Hepatocyte (in vitro differentiated cells): ENCODE measurements around the gene COX5A. TPM values are rescaled to one million over a fixed set of nuclear protein-coding genes. Genes with fewer than 3 reads are reported as not detected.
A peak's percentile ranks its signal among the peaks of the same experiment; 100 is the strongest.

ENCODE experiments used
- DNase-seq: peaks from one replicate; pipeline ENCODE4 v3.0.0-alpha.2; 2016; ENCODE audit warnings: low spot score
- H2AFZ ChIP-seq: fragments of 200-600 bp; sonication (generic); 2 replicates; pipeline ENCODE4 v1.6.0; 2016; ENCODE audit warnings: antibody characterized with exemption, mild to moderate bottlenecking
- H3K27ac ChIP-seq: fragments of 200-600 bp; sonication (generic); 2 replicates; pipeline ENCODE4 v1.5.1; 2016; ENCODE audit warnings: mild to moderate bottlenecking
- H3K27me3 ChIP-seq: fragments of 200-600 bp; sonication (generic); 2 replicates; pipeline ENCODE4 v1.6.1; 2016
- H3K36me3 ChIP-seq: fragments of 200-600 bp; sonication (generic); replicated peaks from 2 replicates; pipeline ENCODE4 v1.5.1; 2016; ENCODE audit warnings: low read depth; ENCODE audit not compliant: insufficient read depth
- H3K4me1 ChIP-seq: fragments of 200-600 bp; sonication (generic); 2 replicates; pipeline ENCODE4 v1.5.1; 2016; ENCODE audit warnings: mild to moderate bottlenecking, moderate library complexity; ENCODE audit not compliant: insufficient read depth
- H3K4me2 ChIP-seq: fragments of 200-600 bp; sonication (generic); 2 replicates; pipeline ENCODE4 v1.6.0; 2016
- H3K4me3 ChIP-seq: fragments of 200-600 bp; sonication (generic); 2 replicates; pipeline ENCODE4 v1.5.1; 2016; ENCODE audit warnings: mild to moderate bottlenecking
- H3K79me2 ChIP-seq: fragments of 200-600 bp; sonication (generic); 2 replicates; pipeline ENCODE4 v1.6.0; 2017; ENCODE audit warnings: mild to moderate bottlenecking
- H3K9me2 ChIP-seq: fragments of 200-600 bp; sonication (generic); replicated peaks from 2 replicates; pipeline ENCODE4 v1.6.0; 2017; ENCODE audit warnings: mild to moderate bottlenecking; ENCODE audit not compliant: insufficient read depth
- H3K9me3 ChIP-seq: fragments of 200-600 bp; sonication (generic); 2 replicates; pipeline ENCODE4 v1.5.1; 2016; ENCODE audit warnings: low read depth, mild to moderate bottlenecking
- H4K20me1 ChIP-seq: fragments of 200-600 bp; sonication (generic); 2 replicates; pipeline ENCODE4 v1.6.0; 2016; ENCODE audit warnings: mild to moderate bottlenecking; ENCODE audit not compliant: insufficient read depth, poor library complexity, severe bottlenecking
- CTCF ChIP-seq: fragments of 200-600 bp; sonication (generic); IDR thresholded peaks from 2 replicates; pipeline ENCODE4 v1.5.1; 2016; ENCODE audit warnings: antibody characterized with exemption, mild to moderate bottlenecking; ENCODE audit not compliant: poor library complexity
- EZH2 ChIP-seq: fragments of 200-600 bp; sonication (generic); IDR thresholded peaks from 2 replicates; pipeline ENCODE4 v1.6.1; 2016; ENCODE audit warnings: antibody characterized with exemption, mild to moderate bottlenecking, borderline replicate concordance
- EZH2phosphoT487 ChIP-seq: fragments of 200-600 bp; sonication (generic); IDR thresholded peaks from one replicate; pipeline ENCODE4 v1.6.1; 2018; ENCODE audit warnings: antibody characterized with exemption, mild to moderate bottlenecking, low read depth, moderate library complexity; ENCODE audit not compliant: unreplicated experiment, severe bottlenecking
- WGBS: methylation state at CpG from one replicate; pipeline ENCODE4 v1.1.6; 2016; ENCODE audit warnings: low lambda C conversion rate; ENCODE audit errors: missing lambda C conversion rate; 5-methylcytosine and 5-hydroxymethylcytosine counted together
- polyA plus RNA-seq: library from polyadenylated mRNA; unstranded; fragments of >200 nt; fragmentation: Nextera tagmentation; extraction: Ambion mirVana; gene quantifications from 2 replicates; pipeline ENCODE4 v1.2.1, GENCODE V29; 2016
- total RNA-seq: library from RNA; depleted of rRNA; stranded (reverse); fragments of >200 nt; gene quantifications from 2 replicates; pipeline ENCODE4 v1.2.3, GENCODE V29; 2014

Gene COX5A
- total RNA-seq (151 and 197 TPM in 2 replicates), polyA plus RNA-seq (404 and 449 TPM in 2 replicates)

DNA sequence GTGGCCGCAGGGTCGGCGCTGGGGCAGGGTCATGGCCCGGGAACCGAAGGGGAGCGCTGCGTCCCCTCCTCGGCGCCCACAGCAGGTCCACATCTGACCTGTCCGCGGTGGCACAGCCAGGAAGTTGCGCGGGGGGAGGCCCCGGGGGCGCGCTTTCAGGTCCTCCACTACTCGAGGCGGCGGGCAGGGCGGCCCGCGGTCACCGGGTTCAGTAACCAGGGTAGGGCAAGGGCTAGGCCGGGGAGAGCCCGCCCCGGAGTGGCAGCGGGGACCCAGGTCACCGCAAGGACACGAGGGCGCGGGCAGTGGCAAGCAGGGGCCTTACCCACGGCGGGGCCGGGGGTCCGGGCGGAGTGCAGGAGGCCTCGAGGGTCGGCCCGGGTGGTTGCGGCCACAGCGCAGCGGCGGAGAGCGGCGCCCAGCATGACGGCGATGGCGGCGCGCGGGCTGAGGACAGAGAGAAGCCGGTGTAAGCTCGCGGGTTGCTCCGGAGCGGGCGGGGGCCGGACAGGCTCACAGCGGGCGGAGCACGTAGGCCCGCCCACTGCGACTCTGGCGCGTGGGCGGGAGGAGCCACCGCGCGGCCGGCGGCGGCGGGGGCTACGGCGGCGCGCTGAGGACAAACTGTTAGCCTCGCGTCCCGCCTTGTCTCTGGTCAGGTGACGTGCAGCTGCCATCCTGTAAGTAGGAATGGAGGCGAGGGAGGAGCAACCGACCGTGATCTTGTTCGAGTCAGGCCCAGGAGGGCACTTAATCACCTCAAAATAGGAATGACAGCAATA is at the start of gene COX5A:
Gene COX5A (minus strand): TSS at position 484 of the 782 bp plus-strand sequence. CDS start 59 bp downstream, at position 425.
- Histone ChIP-seq H3K4me3 (peak within 1 kb of the TSS; percentile 97), H3K9me3 (no peaks in the 10 kb centered on the region), H2AFZ (peak within 1 kb of the TSS; percentile 95), H3K4me1 (peaks cover 5% of the 10 kb centered on the region), H3K9me2 (no peaks in the 10 kb centered on the region), H4K20me1 (peaks cover 23% of the 10 kb centered on the region), H3K4me2 (peak within 1 kb of the TSS; percentile 88), H3K27ac (peak within 1 kb of the TSS; percentile 96), H3K79me2 (peaks cover 47% of the 10 kb centered on the region), H3K36me3 (no peaks in the 10 kb centered on the region), H3K27me3 (no peaks in the 10 kb centered on the region)
- TF ChIP-seq CTCF, result no peak
- no peak for TF ChIP-seq EZH2phosphoT487
- no peak for TF ChIP-seq EZH2
- 3% methylated on average over 53 of the region's 85 CpGs for WGBS
- DNase-seq, result peak; percentile 98

GRCh38 chr15:74983725-74984231 is 45.9 kb upstream of the COX5A start:
- H3K36me3 ChIP-seq, result no peaks in the 10 kb centered on the region
- WGBS, result 35% methylated on average over 4 of the region's 4 CpGs

GRCh38 chr15:74982183-74982582 is 44.3 kb upstream of the COX5A start:
- Histone ChIP-seq H3K27ac (no peak overlapping the region), H3K27me3 (peaks cover 6% of the 10 kb centered on the region), H3K4me3 (no peak overlapping the region), H3K9me2 (no peaks in the 10 kb centered on the region), H3K36me3 (no peaks in the 10 kb centered on the region), H4K20me1 (no peaks in the 10 kb centered on the region), H3K4me1 (no peaks in the 10 kb centered on the region), H2AFZ (no peak overlapping the region), H3K4me2 (no peak overlapping the region), H3K9me3 (no peaks in the 10 kb centered on the region), H3K79me2 (no peaks in the 10 kb centered on the region)
- DNase-seq, result peak; percentile 44
- no peak for TF ChIP-seq EZH2
- no peak for TF ChIP-seq CTCF
- TF ChIP-seq EZH2phosphoT487, result no peak
- 69% methylated on average over 5 of the region's 5 CpGs for WGBS

More at GRCh38 chr15:74983725-74984231, 45.9 kb upstream of the COX5A start:
- Histone ChIP-seq H3K9me2 (no peaks in the 10 kb centered on the region), H3K4me3 (no peak overlapping the region), H3K79me2 (no peaks in the 10 kb centered on the region), H3K4me1 (no peaks in the 10 kb centered on the region), H3K27ac (no peak overlapping the region), H3K4me2 (no peak overlapping the region), H3K27me3 (peaks cover 6% of the 10 kb centered on the region), H2AFZ (no peak overlapping the region), H4K20me1 (no peaks in the 10 kb centered on the region), H3K9me3 (no peaks in the 10 kb centered on the region)
- no peak for DNase-seq
- TF ChIP-seq EZH2phosphoT487 (no peak), CTCF (no peak), EZH2 (no peak)
